ENCODE results near the gene IL17RC. TPM values are rescaled to one million over a fixed set of nuclear protein-coding genes. Genes with fewer than 3 reads are reported as not detected.
"Not testable (repeated sequence)": the region's sequence is repeated elsewhere in the genome, so short reads cannot be mapped to it uniquely, and the experiment has no call there.

IL17RC gene
- total and polyA plus RNA-seq, 2 of the 8 experiments (the other 6 are each of a cell fraction or from before 2014, with no cell fraction given): 11.8 to 13.0 TPM

DNA sequence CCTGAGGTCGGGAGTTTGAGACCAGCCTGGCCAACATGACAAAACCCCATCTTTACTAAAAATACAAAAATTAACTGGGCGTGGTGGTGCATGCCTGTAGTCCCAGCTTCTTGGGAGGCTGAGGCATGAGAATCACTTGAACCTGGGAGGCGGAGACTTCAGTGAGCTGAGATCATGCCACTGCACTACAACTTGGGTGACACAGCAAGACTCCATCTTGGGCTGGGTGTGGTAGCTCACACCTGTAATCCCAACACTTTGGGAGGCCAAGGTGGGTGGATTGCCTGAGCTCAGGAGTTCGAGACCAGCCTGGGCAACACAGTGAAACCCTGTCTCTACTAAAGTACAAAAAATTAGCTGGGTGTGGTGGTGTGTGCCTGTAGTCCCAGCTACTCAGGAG is 40.6 kb upstream of the IL17RC start:
- not testable (repeated sequence) for H3K56ac ChIP-seq (replicated peaks; ENCODE audit: insufficient read length, low read depth, low read length); H3K14ac ChIP-seq (ENCODE audit: insufficient read length); H2AFZ ChIP-seq (ENCODE audit: low read length); H3K27ac ChIP-seq (ENCODE audit: low read depth, low read length); FAIRE-seq; H3K9ac ChIP-seq (replicated peaks in 1 of 4; ENCODE audit: extremely low read depth in 1 of 4, low read depth in 3 of 4, low read length in 3 of 4); H3K18ac ChIP-seq (ENCODE audit: extremely low read depth, low read length); H3K79me1 ChIP-seq (ENCODE audit: low read depth, low read length); H2BK120ac ChIP-seq (replicated peaks; ENCODE audit: low read depth, low read length); H4K20me1 ChIP-seq (replicated peaks in 1 of 2; ENCODE audit: control insufficient read depth in 1 of 2, insufficient read depth in 2 of 2, low read length in 2 of 2); H2BK5ac ChIP-seq (ENCODE audit: low read depth, low read length); H3K4me1 ChIP-seq (replicated peaks in 1 of 4; ENCODE audit: control insufficient read depth in 3 of 4, insufficient read depth in 4 of 4, low read length in 3 of 4); H2BK15ac ChIP-seq (ENCODE audit: low read length); H3K4me3 ChIP-seq (ENCODE audit: extremely low read depth in 1 of 4, insufficient read depth in 2 of 4, low read depth in 3 of 4, low read length in 4 of 4); H2BK20ac ChIP-seq (ENCODE audit: low read length); H3K23ac ChIP-seq (ENCODE audit: insufficient read length); H3K79me2 ChIP-seq (ENCODE audit: control insufficient read depth in 1 of 2, insufficient read depth in 2 of 2, low read length in 2 of 2); H3K36me3 ChIP-seq (ENCODE audit: control insufficient read depth in 2 of 4, insufficient read depth in 4 of 4, low read length in 3 of 4); H3K9me3 ChIP-seq (ENCODE audit: insufficient read depth in 2 of 2, low read depth in 1 of 2, low read length in 1 of 2); H4K91ac ChIP-seq (replicated peaks; ENCODE audit: insufficient read length, low read length); H2AK5ac ChIP-seq (ENCODE audit: low read depth, low read length); H4K5ac ChIP-seq (ENCODE audit: insufficient read length, low read depth, low read length); H4K8ac ChIP-seq (ENCODE audit: extremely low read depth, insufficient read depth, low read length); H3K27me3 ChIP-seq (replicated peaks in 1 of 4; ENCODE audit: control insufficient read depth in 3 of 4, extremely low read depth in 1 of 4, insufficient read depth in 3 of 4, low read length in 3 of 4); DNase-seq (ENCODE audit: low read depth in 1 of 2, low spot score in 2 of 2); H3K4me2 ChIP-seq (ENCODE audit: insufficient read depth in 1 of 2, low read depth in 2 of 2, low read length in 2 of 2); H2BK12ac ChIP-seq (ENCODE audit: low read depth, low read length); H3K23me2 ChIP-seq (ENCODE audit: low read depth, low read length); H3K4ac ChIP-seq (replicated peaks; ENCODE audit: insufficient read length, low read depth, low read length)
- 86% methylated on average over 4 of the region's 4 CpGs; no CpG with 5 or more reads in 1 of the 2 experiments for WGBS, 2 experiments (ENCODE audit: extremely low coverage in 1 of 2, insufficient coverage in 1 of 2, insufficient read length in 1 of 2, insufficient replicate concordance in 2 of 2, low coverage in 1 of 2, low lambda C conversion rate in 2 of 2, missing lambda C conversion rate in 1 of 2)
- CTCF ChIA-PET (ENCODE audit: partially characterized antibody): interaction anchor here (0.6 to 2.0 kb wide), 5 partner anchors 13 to 158 kb away, joined by 3 to 4 read pairs (median 3); no protein-coding TSS in a partner anchor
- POLR2A ChIA-PET (ENCODE audit: partially characterized antibody): interaction anchor here (1.0 kb wide), 1 partner anchor 13 kb away, joined by 4 read pairs; no protein-coding TSS in a partner anchor
